Liver (tissue), 8 donors: ENCODE measurements around the gene CCR5AS.

Experiments
- DNase-seq: peaks from one replicate; pipeline ENCODE4 v3.0.0-alpha.2; 2017; ENCODE audit warnings: low spot score
- H3K27ac ChIP-seq, 2 donors: one replicate each; pipeline ENCODE4 v1.7.0; 2013; ENCODE audit warnings: inconsistent platforms in 2 of 2, low read length in 2 of 2, control low read depth in 1 of 2, low read depth in 1 of 2, mild to moderate bottlenecking in 1 of 2
- H3K27me3 ChIP-seq, 4 donors: one replicate each; pipeline versions ENCODE4 v1.6.1 to v1.7.0; 2013; ENCODE audit warnings: low read length in 3 of 4, inconsistent platforms in 1 of 4, mild to moderate bottlenecking in 1 of 4, moderate library complexity in 1 of 4; ENCODE audit not compliant: control insufficient read depth in 4 of 4, insufficient read depth in 4 of 4
- H3K36me3 ChIP-seq, 4 donors: one replicate each; pipeline versions ENCODE4 v1.6.1 to v1.7.0; 2013; ENCODE audit warnings: low read length in 3 of 4, mild to moderate bottlenecking in 3 of 4, low read depth in 1 of 4, moderate library complexity in 1 of 4; ENCODE audit not compliant: control insufficient read depth in 4 of 4, insufficient read depth in 3 of 4
- H3K4me1 ChIP-seq, 4 donors: one replicate each; pipeline versions ENCODE4 v1.6.1 to v1.7.0; 2013; ENCODE audit warnings: low read length in 3 of 4, mild to moderate bottlenecking in 3 of 4, moderate library complexity in 1 of 4; ENCODE audit not compliant: control insufficient read depth in 4 of 4, insufficient read depth in 4 of 4
- H3K4me3 ChIP-seq, 3 donors: one replicate each; pipeline versions ENCODE4 v1.6.1 to v1.7.0; 2013; ENCODE audit warnings: low read length in 3 of 3, control low read depth in 1 of 3, low read depth in 1 of 3, mild to moderate bottlenecking in 1 of 3
- H3K9ac ChIP-seq, 2 donors: one replicate each; pipeline ENCODE4 v1.7.0; 2013; ENCODE audit warnings: low read length in 2 of 2, mild to moderate bottlenecking in 2 of 2, moderate library complexity in 2 of 2, control low read depth in 1 of 2, low read depth in 1 of 2
- H3K9me3 ChIP-seq, 4 donors: one replicate each; pipeline versions ENCODE4 v1.6.1 to v1.7.0; 2013; ENCODE audit warnings: low read length in 3 of 4; ENCODE audit not compliant: control insufficient read depth in 4 of 4
- EGR1 ChIP-seq, 2 donors: IDR thresholded peaks; 2 replicates each; pipeline ENCODE4 v1.6.1; 2016 to 2018; ENCODE audit warnings: antibody characterized with exemption in 2 of 2, low read depth in 2 of 2
- FOXA1 ChIP-seq: IDR thresholded peaks from 2 replicates; pipeline ENCODE4 v1.6.1; 2016; ENCODE audit warnings: antibody characterized with exemption
- FOXA2 ChIP-seq: IDR thresholded peaks from 2 replicates; pipeline ENCODE4 v1.6.1; 2016; ENCODE audit warnings: antibody characterized with exemption
- GABPA ChIP-seq, 2 donors: IDR thresholded peaks in 1 of 2; conservative IDR thresholded peaks in 1 of 2; 2 replicates each; pipeline ENCODE4 v1.6.1; 2016; ENCODE audit warnings: antibody characterized with exemption in 2 of 2, mild to moderate bottlenecking in 1 of 2, moderate library complexity in 1 of 2
- HNF4A ChIP-seq, 2 donors: conservative IDR thresholded peaks; 2 replicates each; pipeline ENCODE4 v1.6.1; 2016; ENCODE audit warnings: antibody characterized with exemption in 2 of 2, mild to moderate bottlenecking in 2 of 2
- HNF4G ChIP-seq: IDR thresholded peaks from 2 replicates; pipeline ENCODE4 v1.6.1; 2016; ENCODE audit warnings: antibody characterized with exemption
- JUND ChIP-seq, 2 donors: IDR thresholded peaks; 2 replicates each; pipeline ENCODE4 v1.6.1; 2016; ENCODE audit warnings: antibody characterized with exemption in 2 of 2
- NR2F2 ChIP-seq: IDR thresholded peaks from 2 replicates; pipeline ENCODE4 v1.6.1; 2016; ENCODE audit warnings: antibody characterized with exemption
- RAD21 ChIP-seq, 2 donors: IDR thresholded peaks; 2 replicates each; pipeline ENCODE4 v1.6.1; 2016; ENCODE audit warnings: antibody characterized with exemption in 2 of 2, mild to moderate bottlenecking in 2 of 2
- RXRA ChIP-seq, 2 donors: IDR thresholded peaks; 2 replicates each; pipeline ENCODE4 v1.6.1; 2017 to 2018; ENCODE audit warnings: antibody characterized with exemption in 2 of 2, mild to moderate bottlenecking in 1 of 2
- SP1 ChIP-seq: IDR thresholded peaks from 2 replicates; pipeline ENCODE4 v1.6.1; 2018; ENCODE audit warnings: antibody characterized with exemption, mild to moderate bottlenecking
- TAF1 ChIP-seq: conservative IDR thresholded peaks from 2 replicates; pipeline ENCODE4 v1.6.1; 2016; ENCODE audit warnings: antibody characterized with exemption, mild to moderate bottlenecking
- YY1 ChIP-seq: IDR thresholded peaks from 2 replicates; pipeline ENCODE4 v1.6.1; 2016; ENCODE audit warnings: antibody characterized with exemption, mild to moderate bottlenecking
- WGBS: extraction: QIAGEN DNeasy Blood & Tissue Kit; methylation state at CpG from one replicate; pipeline ENCODE4 v1.1.7; 2013; 5-methylcytosine and 5-hydroxymethylcytosine counted together
- TF ChIP-seq, protein P1 (sequence below): IDR thresholded peaks from 2 replicates; pipeline ENCODE4 v1.6.1; 2016; ENCODE audit warnings: antibody characterized with exemption, mild to moderate bottlenecking
- TF ChIP-seq, protein P2 (sequence below): fragments of 150-350 bp; IDR thresholded peaks from 2 replicates; pipeline ENCODE4 v1.5.1; 2017; ENCODE audit warnings: improper control_type of control experiment, low read depth, low read length; ENCODE audit not compliant: missing input control
- TF ChIP-seq, protein P3 (sequence below): IDR thresholded peaks from 2 replicates; pipeline ENCODE4 v1.6.1; 2016; ENCODE audit warnings: antibody characterized with exemption
- TF ChIP-seq, protein P4 (sequence below): IDR thresholded peaks from 2 replicates; pipeline ENCODE4 v1.6.1; 2016; ENCODE audit warnings: antibody characterized with exemption
- TF ChIP-seq, protein P5 (sequence below): IDR thresholded peaks from 2 replicates; pipeline ENCODE4 v1.6.1; 2016; ENCODE audit warnings: antibody characterized with exemption
- donor health status: healthy.
- donor health status: healthy.
- donor health status: healthy.
- donor health status: healthy.
- donor health status: healthy.

CCR5AS gene

DNA sequence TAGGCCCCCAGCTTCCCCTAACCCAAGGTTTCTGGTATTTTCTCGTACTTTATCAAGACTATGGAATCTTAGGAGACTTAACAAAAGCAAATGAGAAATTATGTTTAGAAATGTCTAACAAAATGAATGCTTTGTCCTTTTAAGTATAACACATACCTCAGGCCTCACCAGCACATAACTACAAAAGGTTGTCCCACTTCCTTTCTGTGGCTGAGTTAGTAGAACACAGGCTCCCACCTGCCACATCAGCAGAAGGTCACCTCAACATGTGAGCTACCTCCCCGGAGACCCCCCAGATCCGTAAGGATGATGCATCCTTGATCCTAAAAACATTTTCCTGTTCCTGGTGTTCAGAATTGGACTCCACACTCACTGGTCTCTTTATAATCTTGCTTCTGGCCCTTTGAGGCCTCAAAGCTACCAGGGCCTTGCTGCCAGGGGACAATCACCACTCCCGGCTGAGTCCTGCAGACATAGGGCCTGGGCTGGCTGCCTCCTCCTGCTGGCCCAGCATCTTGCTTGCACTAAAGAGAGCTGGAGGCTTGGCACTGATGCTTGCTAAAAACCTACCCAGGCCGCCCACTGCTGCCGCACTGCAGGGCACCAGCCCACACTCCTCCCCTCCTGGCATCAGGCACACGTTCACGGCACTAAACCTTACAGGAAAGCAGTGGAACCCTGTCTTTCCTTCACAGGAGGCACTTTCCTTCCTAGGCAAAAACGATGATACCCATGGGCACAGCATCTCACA, 3.0 kb upstream of the CCR5AS start:
- Histone ChIP-seq H3K4me1 (peaks cover 0 to 6% (median 3%) of the 10 kb centered on the region in 4 donors), H3K36me3 (no peaks in the 10 kb centered on the region), H3K27me3 (no peaks in the 10 kb centered on the region), H3K4me3 (no peak overlapping the region), H3K9ac (no peak overlapping the region), H3K27ac (no peak overlapping the region), H3K9me3 (no peaks in the 10 kb centered on the region)
- 92% methylated on average over 9 of the region's 9 CpGs for WGBS
- no peak for DNase-seq
- no peak for TF ChIP-seq YY1
- TF ChIP-seq, protein P1, sequence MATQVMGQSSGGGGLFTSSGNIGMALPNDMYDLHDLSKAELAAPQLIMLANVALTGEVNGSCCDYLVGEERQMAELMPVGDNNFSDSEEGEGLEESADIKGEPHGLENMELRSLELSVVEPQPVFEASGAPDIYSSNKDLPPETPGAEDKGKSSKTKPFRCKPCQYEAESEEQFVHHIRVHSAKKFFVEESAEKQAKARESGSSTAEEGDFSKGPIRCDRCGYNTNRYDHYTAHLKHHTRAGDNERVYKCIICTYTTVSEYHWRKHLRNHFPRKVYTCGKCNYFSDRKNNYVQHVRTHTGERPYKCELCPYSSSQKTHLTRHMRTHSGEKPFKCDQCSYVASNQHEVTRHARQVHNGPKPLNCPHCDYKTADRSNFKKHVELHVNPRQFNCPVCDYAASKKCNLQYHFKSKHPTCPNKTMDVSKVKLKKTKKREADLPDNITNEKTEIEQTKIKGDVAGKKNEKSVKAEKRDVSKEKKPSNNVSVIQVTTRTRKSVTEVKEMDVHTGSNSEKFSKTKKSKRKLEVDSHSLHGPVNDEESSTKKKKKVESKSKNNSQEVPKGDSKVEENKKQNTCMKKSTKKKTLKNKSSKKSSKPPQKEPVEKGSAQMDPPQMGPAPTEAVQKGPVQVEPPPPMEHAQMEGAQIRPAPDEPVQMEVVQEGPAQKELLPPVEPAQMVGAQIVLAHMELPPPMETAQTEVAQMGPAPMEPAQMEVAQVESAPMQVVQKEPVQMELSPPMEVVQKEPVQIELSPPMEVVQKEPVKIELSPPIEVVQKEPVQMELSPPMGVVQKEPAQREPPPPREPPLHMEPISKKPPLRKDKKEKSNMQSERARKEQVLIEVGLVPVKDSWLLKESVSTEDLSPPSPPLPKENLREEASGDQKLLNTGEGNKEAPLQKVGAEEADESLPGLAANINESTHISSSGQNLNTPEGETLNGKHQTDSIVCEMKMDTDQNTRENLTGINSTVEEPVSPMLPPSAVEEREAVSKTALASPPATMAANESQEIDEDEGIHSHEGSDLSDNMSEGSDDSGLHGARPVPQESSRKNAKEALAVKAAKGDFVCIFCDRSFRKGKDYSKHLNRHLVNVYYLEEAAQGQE: no peak

DNA sequence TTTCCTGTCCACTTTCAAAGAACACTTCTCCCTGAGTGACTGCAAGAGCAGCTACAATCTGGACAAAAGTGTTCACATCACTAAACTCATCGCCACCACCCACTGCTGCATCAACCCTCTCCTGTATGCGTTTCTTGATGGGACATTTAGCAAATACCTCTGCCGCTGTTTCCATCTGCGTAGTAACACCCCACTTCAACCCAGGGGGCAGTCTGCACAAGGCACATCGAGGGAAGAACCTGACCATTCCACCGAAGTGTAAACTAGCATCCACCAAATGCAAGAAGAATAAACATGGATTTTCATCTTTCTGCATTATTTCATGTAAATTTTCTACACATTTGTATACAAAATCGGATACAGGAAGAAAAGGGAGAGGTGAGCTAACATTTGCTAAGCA, 2.0 kb upstream of the CCR5AS start:
- DNase-seq: no peak
- Histone ChIP-seq H3K27me3 (no peaks in the 10 kb centered on the region), H3K4me3 (no peak overlapping the region), H3K9ac (no peak overlapping the region), H3K36me3 (no peaks in the 10 kb centered on the region), H3K9me3 (no peaks in the 10 kb centered on the region), H3K27ac (no peak overlapping the region), H3K4me1 (peaks cover 0 to 9% (median 4%) of the 10 kb centered on the region in 4 donors)
- WGBS: 87% methylated on average over 7 of the region's 7 CpGs
- TF ChIP-seq JUND (IDR thresholded peaks at IDR 0.05) (no peak), TAF1 (no peak), YY1 (no peak), FOXA2 (no peak), RAD21 (IDR thresholded peaks at IDR 0.05) (no peak), RXRA (IDR thresholded peaks at IDR 0.05) (no peak), GABPA (IDR thresholded peaks at IDR 0.05 in 1 of 2, conservative IDR thresholded peaks at IDR 0.05 in 1 of 2) (no peak), FOXA1 (no peak), NR2F2 (no peak), HNF4A (conservative IDR thresholded peaks at IDR 0.05) (no peak), HNF4G (no peak), SP1 (no peak), EGR1 (IDR thresholded peaks at IDR 0.05; ENCODE audit: low read depth in 2 of 2) (no peak)
- TF ChIP-seq, protein P2, sequence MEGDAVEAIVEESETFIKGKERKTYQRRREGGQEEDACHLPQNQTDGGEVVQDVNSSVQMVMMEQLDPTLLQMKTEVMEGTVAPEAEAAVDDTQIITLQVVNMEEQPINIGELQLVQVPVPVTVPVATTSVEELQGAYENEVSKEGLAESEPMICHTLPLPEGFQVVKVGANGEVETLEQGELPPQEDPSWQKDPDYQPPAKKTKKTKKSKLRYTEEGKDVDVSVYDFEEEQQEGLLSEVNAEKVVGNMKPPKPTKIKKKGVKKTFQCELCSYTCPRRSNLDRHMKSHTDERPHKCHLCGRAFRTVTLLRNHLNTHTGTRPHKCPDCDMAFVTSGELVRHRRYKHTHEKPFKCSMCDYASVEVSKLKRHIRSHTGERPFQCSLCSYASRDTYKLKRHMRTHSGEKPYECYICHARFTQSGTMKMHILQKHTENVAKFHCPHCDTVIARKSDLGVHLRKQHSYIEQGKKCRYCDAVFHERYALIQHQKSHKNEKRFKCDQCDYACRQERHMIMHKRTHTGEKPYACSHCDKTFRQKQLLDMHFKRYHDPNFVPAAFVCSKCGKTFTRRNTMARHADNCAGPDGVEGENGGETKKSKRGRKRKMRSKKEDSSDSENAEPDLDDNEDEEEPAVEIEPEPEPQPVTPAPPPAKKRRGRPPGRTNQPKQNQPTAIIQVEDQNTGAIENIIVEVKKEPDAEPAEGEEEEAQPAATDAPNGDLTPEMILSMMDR: no peak
- TF ChIP-seq, protein P3, sequence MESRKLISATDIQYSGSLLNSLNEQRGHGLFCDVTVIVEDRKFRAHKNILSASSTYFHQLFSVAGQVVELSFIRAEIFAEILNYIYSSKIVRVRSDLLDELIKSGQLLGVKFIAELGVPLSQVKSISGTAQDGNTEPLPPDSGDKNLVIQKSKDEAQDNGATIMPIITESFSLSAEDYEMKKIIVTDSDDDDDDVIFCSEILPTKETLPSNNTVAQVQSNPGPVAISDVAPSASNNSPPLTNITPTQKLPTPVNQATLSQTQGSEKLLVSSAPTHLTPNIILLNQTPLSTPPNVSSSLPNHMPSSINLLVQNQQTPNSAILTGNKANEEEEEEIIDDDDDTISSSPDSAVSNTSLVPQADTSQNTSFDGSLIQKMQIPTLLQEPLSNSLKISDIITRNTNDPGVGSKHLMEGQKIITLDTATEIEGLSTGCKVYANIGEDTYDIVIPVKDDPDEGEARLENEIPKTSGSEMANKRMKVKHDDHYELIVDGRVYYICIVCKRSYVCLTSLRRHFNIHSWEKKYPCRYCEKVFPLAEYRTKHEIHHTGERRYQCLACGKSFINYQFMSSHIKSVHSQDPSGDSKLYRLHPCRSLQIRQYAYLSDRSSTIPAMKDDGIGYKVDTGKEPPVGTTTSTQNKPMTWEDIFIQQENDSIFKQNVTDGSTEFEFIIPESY: no peak
- TF ChIP-seq, protein P4, sequence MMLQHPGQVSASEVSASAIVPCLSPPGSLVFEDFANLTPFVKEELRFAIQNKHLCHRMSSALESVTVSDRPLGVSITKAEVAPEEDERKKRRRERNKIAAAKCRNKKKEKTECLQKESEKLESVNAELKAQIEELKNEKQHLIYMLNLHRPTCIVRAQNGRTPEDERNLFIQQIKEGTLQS: no peak
- TF ChIP-seq, protein P5, sequence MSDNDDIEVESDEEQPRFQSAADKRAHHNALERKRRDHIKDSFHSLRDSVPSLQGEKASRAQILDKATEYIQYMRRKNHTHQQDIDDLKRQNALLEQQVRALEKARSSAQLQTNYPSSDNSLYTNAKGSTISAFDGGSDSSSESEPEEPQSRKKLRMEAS: no peak
- TF ChIP-seq, protein P1: no peak
